Activated naive CD4-positive, alpha-beta T cell treated with anti-CD3 and anti-CD28 coated beads, Interleukin-2, amount 10 ng/mL, durations not matched to agents 5 hours and 36 hours (primary cell): ENCODE results near the gene NKAPD1. TPM values are rescaled to one million over a fixed set of nuclear protein-coding genes. Genes with fewer than 3 reads are reported as not detected.

ENCODE experiments used
- total RNA-seq, 2 experiments: library from RNA; stranded (reverse); gene quantifications; one replicate each; pipeline ENCODE4 v1.2.3, GENCODE V29; 2021

NKAPD1 gene, protein sequence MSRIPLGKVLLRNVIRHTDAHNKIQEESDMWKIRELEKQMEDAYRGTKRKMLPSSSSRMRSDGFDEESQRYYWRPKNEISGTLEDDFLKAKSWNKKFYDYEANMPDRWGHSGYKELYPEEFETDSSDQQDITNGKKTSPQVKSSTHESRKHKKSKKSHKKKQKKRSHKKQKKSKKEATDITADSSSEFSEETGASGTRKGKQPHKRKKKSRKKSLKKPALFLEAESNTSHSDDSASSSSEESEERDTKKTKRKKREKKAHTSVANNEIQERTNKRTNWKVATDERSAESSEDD
- 10 to 100 TPM; 23.8 to 24.1 TPM for total RNA-seq

DNA sequence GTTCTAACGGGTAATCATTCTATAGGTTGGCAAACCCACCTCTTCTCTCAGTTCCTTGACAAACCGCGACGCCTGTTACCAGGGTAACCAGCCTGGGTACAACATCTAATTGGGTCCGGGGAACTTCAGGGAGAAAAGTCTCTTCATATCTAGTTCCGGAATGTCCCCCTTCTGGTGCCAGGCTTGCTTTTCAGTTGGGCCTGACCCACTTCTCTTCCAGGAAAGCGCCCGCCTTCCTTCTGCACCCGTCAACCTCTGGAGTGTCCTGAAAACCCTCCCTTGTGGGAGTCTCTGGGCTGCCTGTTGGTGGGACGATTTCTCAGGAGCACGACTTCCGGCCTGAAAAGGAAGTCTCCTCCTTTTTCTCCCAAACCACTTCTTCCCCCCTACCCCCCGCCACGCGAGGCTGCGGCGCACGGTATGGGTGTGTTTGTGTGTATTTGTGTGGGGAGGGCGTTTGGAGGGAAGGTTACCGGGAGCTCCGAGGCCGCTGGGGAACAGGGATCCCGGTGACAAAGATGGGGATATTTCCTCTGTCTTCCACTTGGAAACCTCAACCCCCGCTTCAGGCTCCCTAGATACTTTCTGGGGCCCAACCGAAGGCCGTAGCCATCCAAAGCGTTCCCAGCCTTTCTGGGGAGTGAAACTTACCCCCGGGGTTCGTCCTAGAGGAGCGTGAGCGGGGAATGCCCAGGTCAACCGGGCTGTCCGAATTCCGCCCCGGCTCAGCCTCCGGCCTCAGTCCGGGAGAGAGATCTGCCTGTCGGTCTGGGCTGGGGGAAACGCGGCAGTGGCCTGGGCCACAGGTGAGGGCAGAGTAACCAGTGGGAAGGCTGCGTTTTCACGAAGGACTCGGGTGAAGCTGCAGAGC, at the start of gene NKAPD1, which contains the start of gene PIH1D2:
NKAPD1 (plus strand) TSS at position 359 of the 871 bp plus-strand sequence. CDS start 1,276 bp downstream, outside the sequence.
PIH1D2 (minus strand) TSS at position 77 of the 871 bp plus-strand sequence. CDS start 843 bp downstream, outside the sequence.

DNA sequence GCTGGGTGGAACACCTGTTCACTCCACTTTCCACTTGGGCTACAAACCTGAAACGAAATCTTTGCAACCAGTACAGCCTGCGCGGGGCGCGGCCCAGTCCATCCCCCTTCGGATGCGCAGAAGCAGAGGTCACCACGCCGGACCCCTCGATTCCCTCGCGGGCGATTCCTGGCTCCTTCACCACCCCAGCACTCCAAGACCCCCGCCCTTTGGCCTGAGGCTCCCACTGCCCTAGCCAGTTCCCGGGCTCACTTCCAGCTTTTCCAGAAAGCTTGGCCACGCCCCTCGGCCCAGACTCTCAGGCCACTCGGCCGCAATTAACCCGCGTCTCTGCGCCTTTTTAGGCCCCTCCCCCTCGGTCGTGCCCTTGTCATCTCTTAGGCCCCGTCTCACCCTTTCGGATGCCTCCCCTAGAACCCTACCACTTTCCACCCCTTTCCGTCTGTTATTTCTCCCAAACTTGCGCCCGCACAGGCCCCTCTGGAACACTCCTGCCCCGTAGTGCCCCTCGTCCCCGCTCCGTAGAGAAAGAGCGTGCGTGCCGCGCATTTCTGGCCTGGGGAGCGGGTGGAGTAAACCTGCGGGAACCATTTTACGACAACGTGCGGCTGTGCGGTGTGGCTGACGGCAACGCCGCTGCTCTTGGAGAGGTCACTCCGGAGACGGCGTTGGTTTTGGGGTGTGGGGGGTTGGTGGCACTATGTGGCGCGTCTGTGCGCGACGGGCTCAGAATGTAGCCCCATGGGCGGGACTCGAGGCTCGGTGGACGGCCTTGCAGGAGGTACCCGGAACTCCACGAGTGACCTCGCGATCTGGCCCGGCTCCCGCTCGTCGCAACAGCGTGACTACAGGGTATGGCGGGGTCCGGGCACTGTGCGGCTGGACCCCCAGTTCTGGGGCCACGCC, 49.1 kb upstream of the NKAPD1 start, which contains the start of gene DLAT:
DLAT (plus strand) TSS at position 636 of the 906 bp plus-strand sequence; CDS start at position 701, 65 bp downstream.

DNA sequence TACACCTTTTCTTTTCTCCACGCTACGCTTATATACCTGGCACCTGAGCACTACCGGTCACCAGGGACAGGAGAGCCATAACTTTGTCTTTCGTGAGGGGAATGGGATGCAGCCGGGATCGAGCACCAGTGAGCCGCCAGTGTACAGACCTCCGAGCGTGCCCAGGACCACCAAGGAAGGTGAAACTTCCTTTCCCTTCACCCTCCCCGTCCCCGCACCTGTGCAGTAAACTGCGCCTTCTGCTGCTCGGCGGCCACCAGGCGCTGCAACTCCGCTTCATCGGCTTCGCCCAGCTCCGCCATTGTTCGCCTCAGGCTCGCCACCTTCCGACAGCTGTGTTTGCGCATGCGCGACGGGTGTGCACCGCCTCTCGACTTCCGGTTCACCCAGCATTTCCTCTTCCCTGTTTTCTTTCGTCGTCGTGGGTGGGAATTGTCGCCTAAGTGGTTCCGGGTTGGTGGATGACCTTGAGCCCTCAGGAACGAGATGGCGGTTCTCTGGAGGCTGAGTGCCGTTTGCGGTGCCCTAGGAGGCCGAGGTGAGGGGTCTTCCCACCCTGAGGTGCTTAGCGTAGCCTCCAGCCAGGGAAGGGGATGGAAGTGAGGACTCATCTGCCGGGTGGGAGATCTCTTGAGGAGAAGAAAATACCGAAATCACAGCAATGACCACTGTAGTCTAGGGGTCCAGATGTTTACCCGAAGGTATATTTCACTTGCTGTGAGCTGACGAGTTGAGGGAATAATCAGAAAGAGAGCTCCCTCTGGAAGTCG, 12.5 kb downstream of the NKAPD1 start, which contains the start of the genes SDHD and TIMM8B:
SDHD (plus strand) TSS at position 452 of the 770 bp plus-strand sequence; CDS start at position 487, 35 bp downstream.
TIMM8B (minus strand) TSS at position 335 of the 770 bp plus-strand sequence; CDS start at position 302, 33 bp downstream.

Other genes starting within 250 kb of the NKAPD1 start
- 10 to 100 TPM; 20.3 to 22.0 TPM for gene ALG9, start 202.7 kb upstream of the NKAPD1 start, total RNA-seq
- gene FDXACB1, start 195.1 kb upstream of the NKAPD1 start, total RNA-seq: 1 to 10 TPM; 3.8 to 4.1 TPM
- 10 to 100 TPM; 20.3 to 23.9 TPM for gene CFAP68, start 194.8 kb upstream of the NKAPD1 start, total RNA-seq
- not detected for gene CRYAB, start 162.5 kb upstream of the NKAPD1 start, total RNA-seq
- gene HSPB2, start 161.6 kb upstream of the NKAPD1 start, total RNA-seq: not detected
- not detected for gene C11orf52, start 155.4 kb upstream of the NKAPD1 start, total RNA-seq
- 1 to 10 TPM; 2.5 to 3.0 TPM for gene DIXDC1, start 137.0 kb upstream of the NKAPD1 start, total RNA-seq
- 10 to 100 TPM; 22.9 to 23.6 TPM for gene DLAT, start 48.9 kb upstream of the NKAPD1 start, total RNA-seq
- gene PIH1D2, start 282 bp upstream of the NKAPD1 start, total RNA-seq: under 1 TPM; 0.17 to 0.28 TPM
- 10 to 100 TPM; 41.6 to 43.7 TPM for gene TIMM8B, start 12.5 kb downstream of the NKAPD1 start, total RNA-seq
- gene SDHD, start 12.6 kb downstream of the NKAPD1 start, total RNA-seq: 10 to 100 TPM; 77.0 to 78.7 TPM
- gene IL18, start 89.8 kb downstream of the NKAPD1 start, total RNA-seq: not detected
- gene TEX12, start 93.1 kb downstream of the NKAPD1 start, total RNA-seq: under 1 TPM; 0.33 to 0.51 TPM
- 1 to 10 TPM; 1.6 to 1.9 TPM for gene BCO2, start 101.2 kb downstream of the NKAPD1 start, total RNA-seq
- 10 to 100 TPM; 15.3 to 19.8 TPM for gene PTS, start 152.1 kb downstream of the NKAPD1 start, total RNA-seq
- not detected for gene PLET1, start 186.6 kb downstream of the NKAPD1 start, total RNA-seq